ENCODE results near the gene SERHL2.
"Not testable (repeated sequence)": the region's sequence is repeated elsewhere in the genome, so short reads cannot be mapped to it uniquely, and the experiment has no call there.

SERHL2 gene

GRCh38 chr22:42610186-42610585 is 56.4 kb downstream of the SERHL2 start:
- DNase-seq = no peak

GRCh38 chr22:42611051-42611450 is 57.3 kb downstream of the SERHL2 start:
- DNase-seq = no peak

- DNase-seq = no peak
Measured at GRCh38 chr22:42612336-42612735, 58.6 kb downstream of the SERHL2 start.

GRCh38 chr22:42613872-42614301 is 60.1 kb downstream of the SERHL2 start:
- no peak for DNase-seq

- DNase-seq = peak; percentile 99
Measured at GRCh38 chr22:42614312-42615091, 60.7 kb downstream of the SERHL2 start, which contains the start of gene POLDIP3. TSS of gene POLDIP3 (minus strand) at chr22:42614883. CDS start at chr22:42614857, 26 bp downstream.

GRCh38 chr22:42615092-42615859 is 61.5 kb downstream of the SERHL2 start:
- peak; percentile 96 for DNase-seq

GRCh38 chr22:42615860-42616175 is 62.1 kb downstream of the SERHL2 start:
- not testable (repeated sequence) for DNase-seq

- DNase-seq = no peak
Measured at GRCh38 chr22:42617155-42617983, 63.6 kb downstream of the SERHL2 start.

GRCh38 chr22:42619261-42620063 is 65.7 kb downstream of the SERHL2 start:
- no peak for DNase-seq

GRCh38 chr22:42620084-42620483 is 66.3 kb downstream of the SERHL2 start:
- DNase-seq = no peak

GRCh38 chr22:42621505-42622002 is 67.8 kb downstream of the SERHL2 start:
- no peak for DNase-seq

GRCh38 chr22:42622061-42622710 is 68.4 kb downstream of the SERHL2 start:
- DNase-seq = no peak

- DNase-seq = no peak
Measured at GRCh38 chr22:42623301-42623751, 69.6 kb downstream of the SERHL2 start.
